GM12878 (cell line): Measurements from ENCODE around the gene REPS1. TPM values are rescaled to one million over a fixed set of nuclear protein-coding genes. Genes with fewer than 3 reads are reported as not detected.

Source experiments
- ATAC-seq: fragments of 200-7000 bp; cut with Tn5 transposase; 3 replicates; pipeline ENCODE4 v1.9.1; 2020; ENCODE audit warnings: mild to moderate bottlenecking, moderate library complexity
- BruUV-seq: library from RNA; stranded (reverse); fragments of 400-500 nt; replicated peaks from 2 replicates; lab custom pipeline; 2021; lab: Mats Ljungman, UMichigan
- CTCF ChIA-PET: fragments of 300-600 bp; sonication (Branson Sonifier 250); formaldehyde crosslinking; extraction: SDS; loops from one replicate; lab custom pipeline; 2021; ENCODE audit warnings: inconsistent platforms; lab: Yijun Ruan, JAX
- POLR2A ChIA-PET: fragments of 350-600 bp; formaldehyde crosslinking; extraction: SDS; loops from one replicate; lab custom pipeline; 2021; ENCODE audit warnings: inconsistent platforms; lab: Charles Lee
- RAD21 ChIA-PET: fragments of 300-600 bp; sonication (Branson Sonifier 250); formaldehyde crosslinking; loops from one replicate; lab custom pipeline; 2023; ENCODE audit warnings: antibody characterized with exemption; ENCODE audit not compliant: unreplicated experiment; lab: Charles Lee
- SMC1A ChIA-PET: fragments of 300-600 bp; sonication (Branson Sonifier 250); formaldehyde crosslinking; loops from one replicate; lab custom pipeline; 2023; ENCODE audit not compliant: unreplicated experiment, uncharacterized antibody; lab: Charles Lee
- DNase-seq: peaks from one replicate; pipeline ENCODE4 v3.0.0-alpha.2; 2011; ENCODE audit warnings: low read depth, low spot score
- FAIRE-seq: peaks from 3 replicates; lab custom pipeline; 2011; peaks lifted over from hg19 to GRCh38; lab: Jason Lieb, UNC
- H2AFZ ChIP-seq: 2 replicates; pipeline ENCODE4 v1.6.0; 2011; ENCODE audit warnings: low read depth, low read length, control low read depth; ENCODE audit not compliant: control insufficient read depth
- H3K27ac ChIP-seq: 2 replicates; pipeline ENCODE4 v1.5.1; 2011; ENCODE audit warnings: control low read depth; ENCODE audit not compliant: control insufficient read depth, insufficient read depth
- H3K27me3 ChIP-seq, 2 experiments: replicated peaks in 1 of 2; 2 replicates each; pipeline versions ENCODE4 v1.6.0 to v1.6.1; 2011; ENCODE audit warnings: low read length in 1 of 2; ENCODE audit not compliant: control insufficient read depth in 2 of 2, insufficient read depth in 2 of 2
- H3K36me3 ChIP-seq, 2 experiments: 2 replicates each; pipeline ENCODE4 v1.5.1; 2011; ENCODE audit warnings: low read length in 1 of 2; ENCODE audit not compliant: control insufficient read depth in 2 of 2, insufficient read depth in 2 of 2
- H3K4me1 ChIP-seq: 2 replicates; pipeline ENCODE4 v1.6.1; 2011; ENCODE audit warnings: mild to moderate bottlenecking, low read length, moderate library complexity, mixed read lengths; ENCODE audit not compliant: control insufficient read depth, insufficient read depth
- H3K4me2 ChIP-seq: 2 replicates; pipeline ENCODE4 v1.6.0; 2011; ENCODE audit warnings: control low read depth; ENCODE audit not compliant: control insufficient read depth, insufficient read depth
- H3K4me3 ChIP-seq: fragments of 200-600 bp; sonication (generic); 2 replicates; pipeline ENCODE4 v1.5.1; 2016
- H3K79me2 ChIP-seq: 2 replicates; pipeline ENCODE4 v1.6.0; 2011; ENCODE audit warnings: low read length; ENCODE audit not compliant: control insufficient read depth, insufficient read depth
- H3K9ac ChIP-seq: 2 replicates; pipeline ENCODE4 v1.8.0; 2011; ENCODE audit warnings: low read length, control low read depth, mixed read lengths; ENCODE audit not compliant: control insufficient read depth, insufficient read depth
- H3K9me3 ChIP-seq: replicated peaks from 3 replicates; pipeline ENCODE4 v1.5.1; 2011; ENCODE audit warnings: mild to moderate bottlenecking, low read length; ENCODE audit not compliant: control insufficient read depth, insufficient read depth
- H4K20me1 ChIP-seq: 2 replicates; pipeline ENCODE4 v1.6.0; 2011; ENCODE audit not compliant: control insufficient read depth, insufficient read depth
- BRCA1 ChIP-seq: IDR thresholded peaks from 2 replicates; pipeline ENCODE4 v1.6.1; 2011; ENCODE audit warnings: low read depth, low read length, improper control_type of control experiment
- EZH2 ChIP-seq: IDR thresholded peaks from 2 replicates; pipeline ENCODE4 v1.6.1; 2012; ENCODE audit warnings: low read depth, mild to moderate bottlenecking, control low read depth, inconsistent platforms, low read length, borderline replicate concordance; ENCODE audit not compliant: control insufficient read depth
- JUND ChIP-seq: IDR thresholded peaks from 2 replicates; pipeline ENCODE4 v1.6.1; 2012; ENCODE audit warnings: low read depth, mild to moderate bottlenecking, low read length, improper control_type of control experiment, moderate library complexity
- NR2C2 ChIP-seq: IDR thresholded peaks from 2 replicates; pipeline ENCODE4 v1.6.1; 2011; ENCODE audit warnings: borderline replicate concordance, low read depth; ENCODE audit not compliant: control insufficient read depth, insufficient read length
- SREBF1 ChIP-seq: IDR thresholded peaks from 2 replicates; pipeline ENCODE4 v1.6.1; 2012; ENCODE audit warnings: mild to moderate bottlenecking, low read length
- SRF ChIP-seq, 2 experiments: IDR thresholded peaks; 2 replicates each; pipeline ENCODE4 v1.6.1; 2011; ENCODE audit warnings: low read depth in 2 of 2, low read length in 2 of 2, mild to moderate bottlenecking in 1 of 2, moderate library complexity in 1 of 2
- TBL1XR1 ChIP-seq: IDR thresholded peaks from 2 replicates; pipeline ENCODE4 v1.6.1; 2012; ENCODE audit warnings: low read depth, low read length, improper control_type of control experiment
- ZNF217 ChIP-seq: fragments of 450-650 bp; IDR thresholded peaks from 2 replicates; pipeline ENCODE4 v1.6.1; 2017; ENCODE audit warnings: antibody characterized with exemption, mild to moderate bottlenecking
- WGBS: methylation state at CpG from one replicate; pipeline ENCODE4 v1.1.6; 2016; ENCODE audit warnings: low lambda C conversion rate; ENCODE audit not compliant: insufficient replicate concordance, insufficient coverage; ENCODE audit errors: missing lambda C conversion rate; 5-methylcytosine and 5-hydroxymethylcytosine counted together
- in situ Hi-C: fragments of 300-500 bp; cut with MboI; formaldehyde crosslinking; loops from 9 replicates; pipeline ENCODE4 v1.14.3; 2018; ENCODE audit warnings: mixed read lengths
- intact Hi-C: fragments of 100-400 bp; cut with micrococcal nuclease; formaldehyde crosslinking; loops from one replicate; pipeline ENCODE4 v1.14.2; 2022; ENCODE audit not compliant: unreplicated experiment
- polyA plus RNA-seq, 11 experiments: library from polyadenylated mRNA; depleted of rRNA in 4 of 11; unstranded in 6 of 11; stranded (reverse) in 5 of 11; fragments of >200 nt; fragmentation: Nextera tagmentation in 4 of 11; fragmentation: Illumina TruSeq in 1 of 11; extraction: Ambion mirVana in 4 of 11; extraction: Trizol in 1 of 11; gene quantifications; 1 replicate in 1 of 11; 2 replicates in 10 of 11; pipeline versions ENCODE4 v1.2.1 to v1.2.3, GENCODE V29; 2011 to 2016; ENCODE audit warnings: inconsistent platforms in 2 of 11, missing spikeins in 2 of 11, low read depth in 1 of 11
- total RNA-seq, 4 experiments: library from RNA; depleted of rRNA in 3 of 4; stranded (reverse); fragments of >200 nt in 3 of 4; fragmentation: Illumina TruSeq in 1 of 4; extraction: Trizol in 1 of 4; gene quantifications; 2 replicates each; pipeline versions ENCODE4 v1.2.1 to v1.2.3, GENCODE V29; 2013 to 2021
- TF ChIP-seq, protein P1 (sequence below): IDR thresholded peaks from 2 replicates; pipeline ENCODE4 v1.6.1; 2011; ENCODE audit warnings: low read depth, mild to moderate bottlenecking, low read length, moderate library complexity, borderline replicate concordance; ENCODE audit errors: extremely low read depth
- TF ChIP-seq, protein P2 (sequence below): fragments of 450-650 bp; IDR thresholded peaks from 2 replicates; pipeline ENCODE4 v1.6.1; 2016; ENCODE audit warnings: mild to moderate bottlenecking
- TF ChIP-seq, protein P3 (sequence below): fragments of 450-650 bp; formaldehyde crosslinking; IDR thresholded peaks from 2 replicates; pipeline ENCODE4 v1.4.0; 2022; ENCODE audit warnings: mild to moderate bottlenecking, moderate library complexity
- TF ChIP-seq, protein P4 (sequence below): IDR thresholded peaks from 2 replicates; pipeline ENCODE4 v1.6.1; 2011; ENCODE audit warnings: low read depth, low read length, improper control_type of control experiment, borderline replicate concordance

The REPS1 gene
- total and polyA plus RNA-seq, 10 of the 15 experiments (the other 5 are each of a cell fraction or from before 2014, with no cell fraction given), result 13.7 to 59.3 (median 31.7) TPM

DNA sequence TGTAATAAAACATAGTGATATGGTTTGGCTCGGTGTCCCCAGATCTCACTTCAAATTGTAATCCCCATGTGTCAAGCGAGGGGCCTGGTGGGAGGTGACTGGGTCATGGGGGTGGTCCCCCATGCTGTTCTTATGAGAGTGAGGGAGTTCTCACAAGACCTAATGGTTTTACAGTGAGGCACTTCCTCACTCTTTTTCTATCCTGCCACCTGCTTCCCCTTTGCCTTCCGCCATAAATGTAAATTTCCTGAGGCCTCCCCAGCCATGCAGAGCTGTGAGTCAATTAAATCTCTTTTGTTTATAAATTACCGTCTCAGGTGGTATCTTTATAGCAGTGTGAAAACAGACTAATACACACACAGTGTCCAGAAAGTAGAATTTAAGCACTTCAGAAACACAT, 78.5 kb downstream of the REPS1 start:
- TF ChIP-seq ZNF217, result no peak
- no peak for TF ChIP-seq JUND
- TF ChIP-seq, protein P1, sequence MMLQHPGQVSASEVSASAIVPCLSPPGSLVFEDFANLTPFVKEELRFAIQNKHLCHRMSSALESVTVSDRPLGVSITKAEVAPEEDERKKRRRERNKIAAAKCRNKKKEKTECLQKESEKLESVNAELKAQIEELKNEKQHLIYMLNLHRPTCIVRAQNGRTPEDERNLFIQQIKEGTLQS, result no peak
- TF ChIP-seq NR2C2, result no peak
- no peak for TF ChIP-seq SREBF1
- no peak for TF ChIP-seq TBL1XR1
- TF ChIP-seq EZH2, result no peak
- DNase-seq (no peak), FAIRE-seq (no peak), ATAC-seq (no peak)
- H3K4me3 ChIP-seq, result no peak overlapping the region
- intact Hi-C loops (no loop called here), in situ Hi-C loops (no loop called here)
- POLR2A ChIA-PET, result no interaction called here
- no TSS peak for BruUV-seq
- no peaks in the 10 kb centered on the region for H4K20me1 ChIP-seq
- H3K9me3 ChIP-seq, result no peaks in the 10 kb centered on the region
- CTCF ChIA-PET, result interaction anchor here (1.3 kb wide), 1 partner anchor 76 kb away, joined by 4 read pairs; no protein-coding TSS in a partner anchor
- H3K36me3 ChIP-seq, result peaks cover 8 to 15% of the 10 kb centered on the region in 2 experiments; a peak in 3 of 4 replicates
- no peaks in the 10 kb centered on the region for H3K4me1 ChIP-seq
- WGBS, result 71% methylated on average over 4 of the region's 4 CpGs
- H3K9ac ChIP-seq, result no peak overlapping the region
- SMC1A ChIA-PET, result interaction anchor here (1.0 to 1.5 kb wide), 2 partner anchors 15 to 22 kb away, joined by 3 to 7 read pairs; no protein-coding TSS in a partner anchor
- H3K27me3 ChIP-seq, result no peaks in the 10 kb centered on the region
- H3K27ac ChIP-seq, result no peak overlapping the region
- H3K4me2 ChIP-seq, result no peak overlapping the region
- no peaks in the 10 kb centered on the region for H3K79me2 ChIP-seq
- no peak overlapping the region for H2AFZ ChIP-seq
- RAD21 ChIA-PET, result no interaction called here

DNA sequence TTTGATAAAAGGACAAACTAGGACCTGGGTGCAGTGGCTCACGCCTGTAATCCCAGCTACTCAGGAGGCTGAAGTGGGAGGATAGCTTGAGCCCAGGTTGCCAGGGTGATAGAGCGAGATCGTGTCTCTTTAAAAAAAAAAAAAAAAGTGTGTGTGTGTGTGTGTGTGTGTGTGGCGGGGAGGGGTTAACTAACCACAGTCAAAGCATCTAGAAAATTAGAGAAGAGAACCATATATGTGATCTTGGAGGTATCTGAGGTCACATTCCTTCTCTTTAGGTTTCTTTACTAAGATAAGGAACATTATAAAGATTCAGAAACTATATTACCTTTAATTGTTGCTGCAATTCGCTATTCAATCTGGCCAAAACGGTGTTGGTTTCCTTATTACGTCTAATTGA, 80.9 kb downstream of the REPS1 start:
- BruUV-seq, result no TSS peak
- Histone ChIP-seq H3K4me2 (no peak overlapping the region), H3K4me3 (no peak overlapping the region), H3K27me3 (no peaks in the 10 kb centered on the region), H2AFZ (no peak overlapping the region), H3K4me1 (no peaks in the 10 kb centered on the region), H3K9me3 (no peaks in the 10 kb centered on the region), H3K9ac (no peak overlapping the region), H3K79me2 (no peaks in the 10 kb centered on the region), H3K27ac (no peak overlapping the region), H4K20me1 (no peaks in the 10 kb centered on the region), H3K36me3 (peaks cover 5 to 13% of the 10 kb centered on the region in 2 experiments; a peak in 3 of 4 replicates)
- SMC1A ChIA-PET, result interaction anchor here (1.0 to 1.3 kb wide), 5 partner anchors 9 to 230 kb away, joined by 3 read pairs; no protein-coding TSS in a partner anchor
- in situ Hi-C loops, result no loop called here
- intact Hi-C loops, result no loop called here
- no peak for ATAC-seq
- DNase-seq, result no peak
- RAD21 ChIA-PET, result no interaction called here
- no peak for FAIRE-seq
- POLR2A ChIA-PET, result no interaction called here
- 97% methylated on average over 4 of the region's 7 CpGs for WGBS
- CTCF ChIA-PET, result interaction anchor here (0.8 kb wide), 1 partner anchor 13 kb away, joined by 3 read pairs; no protein-coding TSS in a partner anchor
- TF ChIP-seq SRF (IDR thresholded peaks at IDR 0.05; ENCODE audit: low read depth in 2 of 2, low read length in 2 of 2), result no peak
- TF ChIP-seq, protein P2, sequence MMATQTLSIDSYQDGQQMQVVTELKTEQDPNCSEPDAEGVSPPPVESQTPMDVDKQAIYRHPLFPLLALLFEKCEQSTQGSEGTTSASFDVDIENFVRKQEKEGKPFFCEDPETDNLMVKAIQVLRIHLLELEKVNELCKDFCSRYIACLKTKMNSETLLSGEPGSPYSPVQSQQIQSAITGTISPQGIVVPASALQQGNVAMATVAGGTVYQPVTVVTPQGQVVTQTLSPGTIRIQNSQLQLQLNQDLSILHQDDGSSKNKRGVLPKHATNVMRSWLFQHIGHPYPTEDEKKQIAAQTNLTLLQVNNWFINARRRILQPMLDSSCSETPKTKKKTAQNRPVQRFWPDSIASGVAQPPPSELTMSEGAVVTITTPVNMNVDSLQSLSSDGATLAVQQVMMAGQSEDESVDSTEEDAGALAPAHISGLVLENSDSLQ, result no peak
- no peak for TF ChIP-seq BRCA1
- TF ChIP-seq, protein P3, sequence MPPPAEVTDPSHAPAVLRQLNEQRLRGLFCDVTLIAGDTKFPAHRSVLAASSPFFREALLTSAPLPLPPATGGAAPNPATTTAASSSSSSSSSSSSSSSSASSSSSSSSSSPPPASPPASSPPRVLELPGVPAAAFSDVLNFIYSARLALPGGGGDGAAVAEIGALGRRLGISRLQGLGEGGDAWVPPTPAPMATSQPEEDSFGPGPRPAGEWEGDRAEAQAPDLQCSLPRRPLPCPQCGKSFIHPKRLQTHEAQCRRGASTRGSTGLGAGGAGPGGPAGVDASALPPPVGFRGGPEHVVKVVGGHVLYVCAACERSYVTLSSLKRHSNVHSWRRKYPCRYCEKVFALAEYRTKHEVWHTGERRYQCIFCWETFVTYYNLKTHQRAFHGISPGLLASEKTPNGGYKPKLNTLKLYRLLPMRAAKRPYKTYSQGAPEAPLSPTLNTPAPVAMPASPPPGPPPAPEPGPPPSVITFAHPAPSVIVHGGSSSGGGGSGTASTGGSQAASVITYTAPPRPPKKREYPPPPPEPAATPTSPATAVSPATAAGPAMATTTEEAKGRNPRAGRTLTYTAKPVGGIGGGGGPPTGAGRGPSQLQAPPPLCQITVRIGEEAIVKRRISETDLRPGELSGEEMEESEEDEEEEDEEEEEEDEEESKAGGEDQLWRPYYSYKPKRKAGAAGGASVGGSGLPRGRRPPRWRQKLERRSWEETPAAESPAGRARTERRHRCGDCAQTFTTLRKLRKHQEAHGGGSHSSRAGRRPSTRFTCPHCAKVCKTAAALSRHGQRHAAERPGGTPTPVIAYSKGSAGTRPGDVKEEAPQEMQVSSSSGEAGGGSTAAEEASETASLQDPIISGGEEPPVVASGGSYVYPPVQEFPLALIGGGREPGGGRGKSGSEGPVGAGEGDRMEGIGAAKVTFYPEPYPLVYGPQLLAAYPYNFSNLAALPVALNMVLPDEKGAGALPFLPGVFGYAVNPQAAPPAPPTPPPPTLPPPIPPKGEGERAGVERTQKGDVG, result no peak
- TF ChIP-seq, protein P4, sequence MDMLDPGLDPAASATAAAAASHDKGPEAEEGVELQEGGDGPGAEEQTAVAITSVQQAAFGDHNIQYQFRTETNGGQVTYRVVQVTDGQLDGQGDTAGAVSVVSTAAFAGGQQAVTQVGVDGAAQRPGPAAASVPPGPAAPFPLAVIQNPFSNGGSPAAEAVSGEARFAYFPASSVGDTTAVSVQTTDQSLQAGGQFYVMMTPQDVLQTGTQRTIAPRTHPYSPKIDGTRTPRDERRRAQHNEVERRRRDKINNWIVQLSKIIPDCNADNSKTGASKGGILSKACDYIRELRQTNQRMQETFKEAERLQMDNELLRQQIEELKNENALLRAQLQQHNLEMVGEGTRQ, result no peak
